ENCODE data around the gene GHR.

- no peak for TF ChIP-seq POLR2A (IDR thresholded peaks at IDR 0.05)
- TF ChIP-seq CTCF (IDR thresholded peaks at IDR 0.05 in 8 of 11, conservative IDR thresholded peaks at IDR 0.05 in 3 of 11): no peak
Observed at GRCh38 chr5:42676362-42676761, 253.1 kb downstream of the GHR start.

All from spleen (tissue), 7 donors.